ENCODE measurements around the gene WWOX. TPM values are rescaled to one million over a fixed set of nuclear protein-coding genes. Genes with fewer than 3 reads are reported as not detected.

The WWOX gene
- total RNA-seq, 2 experiments from 2014 or later, result 14.3 to 16.5 TPM

Other genes starting within 250 kb of the WWOX start
- gene CLEC3A, start 77.1 kb upstream of the WWOX start, total RNA-seq, result not detected